ENCODE measurements around the gene TMEM108. TPM values are rescaled to one million over a fixed set of nuclear protein-coding genes. Genes with fewer than 3 reads are reported as not detected.

Gene TMEM108
- polyA plus RNA-seq, 1 of the 3 experiments (the other 2 are of a cell fraction) = 8.6 TPM

DNA sequence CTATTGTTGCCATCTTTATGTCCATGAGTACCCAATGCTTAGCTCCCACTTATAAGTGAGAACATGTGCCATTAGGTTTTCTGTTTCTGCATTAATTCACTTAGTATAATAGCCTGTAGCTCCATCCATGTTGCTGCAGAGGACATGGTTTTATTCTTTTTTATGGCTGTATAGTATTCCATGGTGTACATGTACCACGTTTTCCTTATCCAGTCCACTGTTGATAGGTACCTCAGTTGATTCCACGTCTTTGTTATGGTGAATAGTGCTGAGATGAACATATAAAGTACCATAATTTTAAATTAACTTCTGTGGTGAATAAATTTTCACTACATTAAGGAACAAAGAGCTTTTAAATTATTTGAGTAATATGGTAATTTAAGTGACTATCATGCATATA is 211.3 kb downstream of the TMEM108 start:
- ChIA-PET POLR2A (no interaction called here), CTCF (interaction anchor here (0.6 to 5.3 kb wide), 7 partner anchors 13 to 208 kb away, joined by 3 to 44 read pairs (median 4); no protein-coding TSS in a partner anchor)
- peaks cover 0 to 32% of the 10 kb centered on the region in 2 experiments; a peak in 2 of 4 replicates for H3K4me1 ChIP-seq (ENCODE audit: control insufficient read depth in 1 of 2, insufficient read depth in 2 of 2, low read depth in 1 of 2, low read length in 1 of 2)
- no peak overlapping the region for H2AFZ ChIP-seq (ENCODE audit: low read depth)
- H3K4me2 ChIP-seq = no peak overlapping the region
- no peak for TF ChIP-seq TEAD4 (IDR thresholded peaks at IDR 0.05; ENCODE audit: borderline replicate concordance, insufficient read depth)
- TF ChIP-seq GATA2 (CRISPR knock-in tag; IDR thresholded peaks at IDR 0.05) = no peak
- TF ChIP-seq, protein P1, sequence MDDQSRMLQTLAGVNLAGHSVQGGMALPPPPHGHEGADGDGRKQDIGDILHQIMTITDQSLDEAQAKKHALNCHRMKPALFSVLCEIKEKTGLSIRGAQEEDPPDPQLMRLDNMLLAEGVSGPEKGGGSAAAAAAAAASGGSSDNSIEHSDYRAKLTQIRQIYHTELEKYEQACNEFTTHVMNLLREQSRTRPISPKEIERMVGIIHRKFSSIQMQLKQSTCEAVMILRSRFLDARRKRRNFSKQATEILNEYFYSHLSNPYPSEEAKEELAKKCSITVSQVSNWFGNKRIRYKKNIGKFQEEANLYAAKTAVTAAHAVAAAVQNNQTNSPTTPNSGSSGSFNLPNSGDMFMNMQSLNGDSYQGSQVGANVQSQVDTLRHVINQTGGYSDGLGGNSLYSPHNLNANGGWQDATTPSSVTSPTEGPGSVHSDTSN (IDR thresholded peaks at IDR 0.05) = no peak
- TF ChIP-seq, protein P2, sequence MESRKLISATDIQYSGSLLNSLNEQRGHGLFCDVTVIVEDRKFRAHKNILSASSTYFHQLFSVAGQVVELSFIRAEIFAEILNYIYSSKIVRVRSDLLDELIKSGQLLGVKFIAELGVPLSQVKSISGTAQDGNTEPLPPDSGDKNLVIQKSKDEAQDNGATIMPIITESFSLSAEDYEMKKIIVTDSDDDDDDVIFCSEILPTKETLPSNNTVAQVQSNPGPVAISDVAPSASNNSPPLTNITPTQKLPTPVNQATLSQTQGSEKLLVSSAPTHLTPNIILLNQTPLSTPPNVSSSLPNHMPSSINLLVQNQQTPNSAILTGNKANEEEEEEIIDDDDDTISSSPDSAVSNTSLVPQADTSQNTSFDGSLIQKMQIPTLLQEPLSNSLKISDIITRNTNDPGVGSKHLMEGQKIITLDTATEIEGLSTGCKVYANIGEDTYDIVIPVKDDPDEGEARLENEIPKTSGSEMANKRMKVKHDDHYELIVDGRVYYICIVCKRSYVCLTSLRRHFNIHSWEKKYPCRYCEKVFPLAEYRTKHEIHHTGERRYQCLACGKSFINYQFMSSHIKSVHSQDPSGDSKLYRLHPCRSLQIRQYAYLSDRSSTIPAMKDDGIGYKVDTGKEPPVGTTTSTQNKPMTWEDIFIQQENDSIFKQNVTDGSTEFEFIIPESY (IDR thresholded peaks at IDR 0.05; ENCODE audit: borderline replicate concordance, low read depth) = no peak
- TF ChIP-seq NFIC (IDR thresholded peaks at IDR 0.05; ENCODE audit: borderline replicate concordance) = no peak
- no peak for TF ChIP-seq EZH2phosphoT487 (IDR thresholded peaks at IDR 0.05; ENCODE audit: borderline replicate concordance, low read depth)
- TF ChIP-seq, protein P3, sequence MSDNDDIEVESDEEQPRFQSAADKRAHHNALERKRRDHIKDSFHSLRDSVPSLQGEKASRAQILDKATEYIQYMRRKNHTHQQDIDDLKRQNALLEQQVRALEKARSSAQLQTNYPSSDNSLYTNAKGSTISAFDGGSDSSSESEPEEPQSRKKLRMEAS (IDR thresholded peaks at IDR 0.05; ENCODE audit: low read depth) = no peak
- no peak for TF ChIP-seq MXI1 (IDR thresholded peaks at IDR 0.05; ENCODE audit: low read depth, low read length)
- no peak for TF ChIP-seq RXRA (IDR thresholded peaks at IDR 0.05; ENCODE audit: borderline replicate concordance, low read depth)
- TF ChIP-seq, protein P4, sequence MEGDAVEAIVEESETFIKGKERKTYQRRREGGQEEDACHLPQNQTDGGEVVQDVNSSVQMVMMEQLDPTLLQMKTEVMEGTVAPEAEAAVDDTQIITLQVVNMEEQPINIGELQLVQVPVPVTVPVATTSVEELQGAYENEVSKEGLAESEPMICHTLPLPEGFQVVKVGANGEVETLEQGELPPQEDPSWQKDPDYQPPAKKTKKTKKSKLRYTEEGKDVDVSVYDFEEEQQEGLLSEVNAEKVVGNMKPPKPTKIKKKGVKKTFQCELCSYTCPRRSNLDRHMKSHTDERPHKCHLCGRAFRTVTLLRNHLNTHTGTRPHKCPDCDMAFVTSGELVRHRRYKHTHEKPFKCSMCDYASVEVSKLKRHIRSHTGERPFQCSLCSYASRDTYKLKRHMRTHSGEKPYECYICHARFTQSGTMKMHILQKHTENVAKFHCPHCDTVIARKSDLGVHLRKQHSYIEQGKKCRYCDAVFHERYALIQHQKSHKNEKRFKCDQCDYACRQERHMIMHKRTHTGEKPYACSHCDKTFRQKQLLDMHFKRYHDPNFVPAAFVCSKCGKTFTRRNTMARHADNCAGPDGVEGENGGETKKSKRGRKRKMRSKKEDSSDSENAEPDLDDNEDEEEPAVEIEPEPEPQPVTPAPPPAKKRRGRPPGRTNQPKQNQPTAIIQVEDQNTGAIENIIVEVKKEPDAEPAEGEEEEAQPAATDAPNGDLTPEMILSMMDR (IDR thresholded peaks at IDR 0.05) = no peak
- no peak for TF ChIP-seq SIN3A (IDR thresholded peaks at IDR 0.05; ENCODE audit: borderline replicate concordance, low read depth, low read length)
- TF ChIP-seq FOXJ3 (CRISPR knock-in tag; IDR thresholded peaks at IDR 0.05) = no peak
- TF ChIP-seq, protein P5, sequence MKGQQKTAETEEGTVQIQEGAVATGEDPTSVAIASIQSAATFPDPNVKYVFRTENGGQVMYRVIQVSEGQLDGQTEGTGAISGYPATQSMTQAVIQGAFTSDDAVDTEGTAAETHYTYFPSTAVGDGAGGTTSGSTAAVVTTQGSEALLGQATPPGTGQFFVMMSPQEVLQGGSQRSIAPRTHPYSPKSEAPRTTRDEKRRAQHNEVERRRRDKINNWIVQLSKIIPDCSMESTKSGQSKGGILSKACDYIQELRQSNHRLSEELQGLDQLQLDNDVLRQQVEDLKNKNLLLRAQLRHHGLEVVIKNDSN (IDR thresholded peaks at IDR 0.05; ENCODE audit: borderline replicate concordance, low read depth) = no peak
- no peak for DNase-seq
- H3K79me2 ChIP-seq (ENCODE audit: insufficient read depth) = no peaks in the 10 kb centered on the region
- no peak overlapping the region for H3K4me3 ChIP-seq (ENCODE audit: low read depth in 2 of 2, low read length in 1 of 2)
- H3K9me2 ChIP-seq = no peaks in the 10 kb centered on the region
- H3K9ac ChIP-seq = no peak overlapping the region
- H3F3A ChIP-seq (replicated peaks; ENCODE audit: insufficient read depth) = no peaks in the 10 kb centered on the region
- peaks cover 0 to 3% of the 10 kb centered on the region in 2 experiments for H3K36me3 ChIP-seq (replicated peaks in 1 of 2; ENCODE audit: control insufficient read depth in 1 of 2, insufficient read depth in 2 of 2, low read length in 1 of 2)
- H4K20me1 ChIP-seq (ENCODE audit: insufficient read depth) = no peaks in the 10 kb centered on the region
- no peaks in the 10 kb centered on the region for H3K27me3 ChIP-seq (ENCODE audit: insufficient read depth)
- H3K27ac ChIP-seq (ENCODE audit: low read depth in 2 of 2, low read length in 1 of 2) = peak overlapping the region in 1 of 2 experiments; percentile 99; a peak in 2 of 4 replicates
- no peaks in the 10 kb centered on the region for H3K9me3 ChIP-seq
- WGBS (ENCODE audit: low lambda C conversion rate) = 68% methylated on average over 2 of the region's 2 CpGs

All from SK-N-SH (cell line).